Measurements from ENCODE around the gene F13A1.

Gene F13A1

DNA sequence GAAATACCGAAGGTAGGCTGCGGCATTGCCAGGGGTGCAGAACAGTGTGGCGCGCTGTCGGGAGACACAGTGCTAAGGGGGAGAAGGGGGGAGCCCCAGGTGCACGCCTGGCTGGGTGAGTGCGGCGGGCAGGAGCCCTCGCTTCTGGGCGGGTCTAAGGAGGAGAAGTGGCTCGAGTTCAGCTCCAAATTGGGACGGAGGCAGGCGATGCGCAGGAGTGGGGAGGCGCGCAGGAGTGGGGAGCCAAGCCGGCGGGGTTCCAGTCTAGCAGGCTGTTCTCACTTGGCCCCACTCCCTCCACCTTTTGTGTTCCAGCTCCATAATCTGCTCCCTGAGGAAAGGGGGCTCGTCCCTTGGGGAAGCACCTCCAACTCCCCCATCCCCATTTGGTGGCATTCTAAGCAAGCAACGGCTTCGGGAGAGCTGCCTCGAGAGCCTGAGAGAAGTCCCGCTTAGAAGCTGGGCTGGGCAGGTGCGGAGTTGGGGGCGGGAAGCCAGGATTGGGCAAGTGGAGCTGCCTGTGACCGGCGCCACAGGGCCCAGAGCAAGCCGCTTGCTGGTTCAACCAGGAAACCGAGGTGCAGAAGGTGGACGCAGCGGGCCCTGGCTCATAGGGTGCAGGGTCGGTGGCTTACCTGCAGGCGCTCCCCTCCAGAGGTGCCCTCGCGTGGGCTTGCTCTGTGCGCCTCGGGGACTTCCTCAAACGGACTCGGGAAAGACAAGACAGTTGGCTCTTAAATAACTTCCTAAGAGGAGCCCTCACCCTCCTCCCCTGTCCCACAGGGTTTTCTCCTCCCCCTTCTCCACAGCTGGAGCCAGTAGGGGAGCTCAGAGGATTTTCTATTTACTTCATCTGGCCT, at the start of gene F13A1:
F13A1 (minus strand) TSS at position 711 of the 860 bp plus-strand sequence. CDS start 1,998 bp downstream, outside the sequence.
- Histone ChIP-seq H3K4me1 (no peaks in the 10 kb centered on the region), H3K9me3 (no peaks in the 10 kb centered on the region), H3K36me3 (no peaks in the 10 kb centered on the region), H3K27me3 (peaks cover 0 to 14% of the 10 kb centered on the region in 2 donors), H3K27ac (no peak within 1 kb of the TSS), H3K4me3 (peak within 1 kb of the TSS; percentile 38 to 39)
- intact Hi-C loops (cut with DNase I; ENCODE audit: low total_unique reads), result no loop called here
- peak in 1 of 2 donors; percentile 48 for DNase-seq
- TF ChIP-seq, protein P1, sequence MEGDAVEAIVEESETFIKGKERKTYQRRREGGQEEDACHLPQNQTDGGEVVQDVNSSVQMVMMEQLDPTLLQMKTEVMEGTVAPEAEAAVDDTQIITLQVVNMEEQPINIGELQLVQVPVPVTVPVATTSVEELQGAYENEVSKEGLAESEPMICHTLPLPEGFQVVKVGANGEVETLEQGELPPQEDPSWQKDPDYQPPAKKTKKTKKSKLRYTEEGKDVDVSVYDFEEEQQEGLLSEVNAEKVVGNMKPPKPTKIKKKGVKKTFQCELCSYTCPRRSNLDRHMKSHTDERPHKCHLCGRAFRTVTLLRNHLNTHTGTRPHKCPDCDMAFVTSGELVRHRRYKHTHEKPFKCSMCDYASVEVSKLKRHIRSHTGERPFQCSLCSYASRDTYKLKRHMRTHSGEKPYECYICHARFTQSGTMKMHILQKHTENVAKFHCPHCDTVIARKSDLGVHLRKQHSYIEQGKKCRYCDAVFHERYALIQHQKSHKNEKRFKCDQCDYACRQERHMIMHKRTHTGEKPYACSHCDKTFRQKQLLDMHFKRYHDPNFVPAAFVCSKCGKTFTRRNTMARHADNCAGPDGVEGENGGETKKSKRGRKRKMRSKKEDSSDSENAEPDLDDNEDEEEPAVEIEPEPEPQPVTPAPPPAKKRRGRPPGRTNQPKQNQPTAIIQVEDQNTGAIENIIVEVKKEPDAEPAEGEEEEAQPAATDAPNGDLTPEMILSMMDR (IDR thresholded peaks at IDR 0.05), result no peak

- H3K9me3 ChIP-seq, result peaks cover 0 to 6% (median 5%) of the 10 kb centered on the region in 3 donors
- intact Hi-C loops (cut with DNase I; ENCODE audit: low total_unique reads), result no loop called here
- no peaks in the 10 kb centered on the region for H3K27me3 ChIP-seq
- H3K4me1 ChIP-seq, result no peaks in the 10 kb centered on the region
- no peaks in the 10 kb centered on the region for H3K36me3 ChIP-seq
- H3K27ac ChIP-seq, result no peak overlapping the region
- H3K4me3 ChIP-seq, result no peak overlapping the region
- TF ChIP-seq, protein P1 (IDR thresholded peaks at IDR 0.05), result no peak
- DNase-seq, result no peak
These were observed 48.2 kb upstream of the F13A1 start for GRCh38 chr6:6368684-6369052.

DNA sequence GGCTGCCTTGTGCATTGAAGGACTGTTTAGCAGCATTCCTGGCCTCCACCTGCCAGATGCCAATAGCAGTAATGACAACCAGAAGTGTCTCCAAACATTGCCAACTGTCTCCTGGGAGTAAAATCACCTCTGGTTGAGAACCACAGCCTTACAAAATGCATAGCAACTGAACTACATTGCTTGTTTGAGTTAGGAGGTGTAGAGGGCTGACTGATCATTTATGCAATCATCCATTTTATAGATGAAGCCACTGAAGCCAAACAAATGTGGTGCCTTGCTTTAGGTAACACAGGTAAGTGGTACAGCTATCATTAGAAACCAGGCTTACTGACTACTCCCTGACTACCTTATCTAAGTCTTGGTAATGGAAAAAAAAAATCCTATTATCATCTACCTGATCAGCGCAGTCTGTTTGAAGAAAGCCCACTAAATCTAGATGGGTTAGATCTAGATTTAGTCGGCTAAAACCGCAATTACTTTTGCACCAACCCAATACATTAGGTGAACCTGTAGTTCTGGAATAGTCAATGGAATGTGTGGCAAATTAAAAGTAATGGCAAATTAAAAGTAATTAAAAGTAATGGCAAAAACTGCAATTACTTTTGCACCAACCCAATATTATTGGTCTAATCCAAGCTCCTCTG, 47.7 kb upstream of the F13A1 start:
- no peak for DNase-seq
- peaks cover 0 to 6% (median 5%) of the 10 kb centered on the region in 3 donors for H3K9me3 ChIP-seq
- no peaks in the 10 kb centered on the region for H3K4me1 ChIP-seq
- no peaks in the 10 kb centered on the region for H3K36me3 ChIP-seq
- no peaks in the 10 kb centered on the region for H3K27me3 ChIP-seq
- TF ChIP-seq, protein P1 (IDR thresholded peaks at IDR 0.05), result no peak
- intact Hi-C loops (cut with DNase I; ENCODE audit: low total_unique reads), result no loop called here
- no peak overlapping the region for H3K27ac ChIP-seq
- no peak overlapping the region for H3K4me3 ChIP-seq

DNA sequence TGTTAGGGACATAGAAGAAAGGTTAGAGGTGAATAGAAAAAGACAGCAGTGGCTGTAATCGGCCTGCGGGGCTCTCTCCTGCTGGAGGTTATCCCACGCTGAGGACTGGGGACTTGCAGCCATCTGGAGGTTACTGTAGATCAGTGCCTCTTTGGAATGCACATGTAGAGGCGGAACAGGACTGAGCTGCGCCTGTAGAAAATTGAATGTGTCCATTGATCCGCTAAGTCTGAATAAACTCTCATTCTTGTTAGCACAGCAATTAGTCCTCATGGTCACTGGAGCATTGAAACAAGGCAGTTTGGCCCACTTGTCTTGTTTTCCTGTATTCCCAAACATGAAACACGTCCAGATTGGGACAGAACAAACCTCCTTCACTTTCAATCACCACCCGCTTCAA, 46.3 kb upstream of the F13A1 start:
- Histone ChIP-seq H3K36me3 (no peaks in the 10 kb centered on the region), H3K4me1 (no peaks in the 10 kb centered on the region), H3K27me3 (no peaks in the 10 kb centered on the region), H3K9me3 (peaks cover 0 to 6% (median 5%) of the 10 kb centered on the region in 3 donors), H3K27ac (no peak overlapping the region), H3K4me3 (no peak overlapping the region)
- TF ChIP-seq, protein P1 (IDR thresholded peaks at IDR 0.05), result no peak
- DNase-seq, result no peak
- intact Hi-C loops (cut with DNase I; ENCODE audit: low total_unique reads), result no loop called here

GRCh38 chr6:6365242-6365641, 44.8 kb upstream of the F13A1 start:
- Histone ChIP-seq H3K36me3 (no peaks in the 10 kb centered on the region), H3K4me3 (no peak overlapping the region), H3K9me3 (no peaks in the 10 kb centered on the region), H3K27ac (no peak overlapping the region), H3K27me3 (no peaks in the 10 kb centered on the region), H3K4me1 (no peaks in the 10 kb centered on the region)
- TF ChIP-seq, protein P1 (IDR thresholded peaks at IDR 0.05), result no peak
- intact Hi-C loops (cut with DNase I; ENCODE audit: low total_unique reads), result no loop called here
- DNase-seq, result no peak

Measured in tibial artery (tissue), 4 donors.